ENCODE results near the gene FOXJ1.

FOXJ1 gene

DNA sequence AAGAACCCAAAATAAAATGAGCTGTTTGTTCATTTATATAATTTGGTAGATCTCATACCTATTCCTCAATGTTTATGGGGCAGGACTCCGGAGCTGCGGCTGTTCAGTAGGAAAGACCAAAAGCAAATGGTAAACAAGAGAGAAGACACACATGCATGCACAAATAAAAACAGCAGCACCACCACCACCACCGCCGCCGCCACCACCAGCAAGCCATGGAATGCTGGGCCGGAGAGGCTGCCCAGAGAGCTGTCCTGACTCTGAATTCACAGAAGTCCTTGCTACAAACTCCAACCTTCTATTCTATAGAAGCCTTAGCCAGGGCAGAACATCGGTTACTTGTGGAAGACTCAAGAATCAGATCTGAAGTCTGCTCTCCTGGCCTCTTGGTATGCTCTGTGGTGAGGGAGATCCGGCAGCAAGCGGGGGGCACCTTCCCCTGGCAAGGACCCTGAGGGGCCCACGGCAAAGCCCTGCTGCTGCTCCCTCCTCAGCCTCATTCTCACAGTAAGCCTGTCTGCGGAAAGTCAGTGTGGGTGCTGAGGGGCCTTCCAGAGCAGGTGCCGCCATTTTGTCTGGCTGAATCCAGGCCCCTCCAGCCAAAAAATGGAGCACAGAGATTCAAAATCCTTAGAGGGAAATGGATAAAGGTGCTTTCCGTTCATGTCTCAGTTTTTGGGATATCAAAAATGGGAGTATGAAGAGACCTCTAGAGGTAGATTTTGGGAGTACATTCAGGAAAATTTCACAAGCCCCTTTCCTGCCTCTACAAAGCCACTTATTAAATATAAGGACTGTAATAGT, 6.4 kb upstream of the FOXJ1 start:
- TF ChIP-seq, protein P1, sequence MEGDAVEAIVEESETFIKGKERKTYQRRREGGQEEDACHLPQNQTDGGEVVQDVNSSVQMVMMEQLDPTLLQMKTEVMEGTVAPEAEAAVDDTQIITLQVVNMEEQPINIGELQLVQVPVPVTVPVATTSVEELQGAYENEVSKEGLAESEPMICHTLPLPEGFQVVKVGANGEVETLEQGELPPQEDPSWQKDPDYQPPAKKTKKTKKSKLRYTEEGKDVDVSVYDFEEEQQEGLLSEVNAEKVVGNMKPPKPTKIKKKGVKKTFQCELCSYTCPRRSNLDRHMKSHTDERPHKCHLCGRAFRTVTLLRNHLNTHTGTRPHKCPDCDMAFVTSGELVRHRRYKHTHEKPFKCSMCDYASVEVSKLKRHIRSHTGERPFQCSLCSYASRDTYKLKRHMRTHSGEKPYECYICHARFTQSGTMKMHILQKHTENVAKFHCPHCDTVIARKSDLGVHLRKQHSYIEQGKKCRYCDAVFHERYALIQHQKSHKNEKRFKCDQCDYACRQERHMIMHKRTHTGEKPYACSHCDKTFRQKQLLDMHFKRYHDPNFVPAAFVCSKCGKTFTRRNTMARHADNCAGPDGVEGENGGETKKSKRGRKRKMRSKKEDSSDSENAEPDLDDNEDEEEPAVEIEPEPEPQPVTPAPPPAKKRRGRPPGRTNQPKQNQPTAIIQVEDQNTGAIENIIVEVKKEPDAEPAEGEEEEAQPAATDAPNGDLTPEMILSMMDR (IDR thresholded peaks at IDR 0.05; ENCODE audit: insufficient read depth, low read length, missing control alignments) = peak; percentile 33

DNA sequence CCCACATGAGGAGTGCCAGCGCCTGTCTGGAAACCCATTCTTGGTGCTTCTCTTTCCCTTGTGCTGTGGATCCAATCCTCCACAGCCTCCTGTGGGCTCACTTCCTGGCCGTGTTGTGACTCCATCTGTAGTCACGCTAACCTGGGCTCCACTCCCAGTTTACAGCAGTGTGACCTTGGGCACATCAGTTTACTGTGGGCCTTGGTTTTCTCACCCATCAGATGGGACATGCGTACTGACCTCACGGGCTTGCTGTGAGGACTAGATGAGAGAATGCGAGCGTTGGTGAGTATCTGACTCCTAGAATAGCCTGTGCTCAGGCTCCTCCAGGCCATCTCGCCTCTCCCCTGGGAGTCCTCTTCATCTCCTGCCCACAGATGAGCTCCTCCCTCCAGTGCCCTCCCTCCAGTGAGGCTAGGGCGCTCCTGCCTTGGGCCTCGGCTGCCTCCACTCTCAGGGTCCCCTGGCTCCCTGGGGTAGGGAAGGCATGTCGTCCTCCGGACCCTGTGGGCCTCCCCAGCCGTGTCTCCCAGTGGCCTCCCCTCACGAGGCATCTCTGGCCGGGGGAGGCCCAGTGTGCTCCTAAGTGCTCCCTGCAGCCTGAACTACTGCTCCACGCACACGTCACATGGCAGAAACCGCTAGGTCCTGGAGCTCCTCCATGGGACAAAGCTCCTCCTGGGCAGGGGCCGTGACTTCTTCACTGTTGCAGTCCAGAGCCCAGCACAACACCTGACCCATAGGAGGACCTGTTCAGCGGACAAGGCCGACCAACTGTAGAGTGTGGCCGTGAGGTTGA, 5.2 kb upstream of the FOXJ1 start:
- ChIA-PET POLR2A (no interaction called here), CTCF (interaction anchor here (0.7 to 3.2 kb wide), 17 partner anchors 12 to 143 kb away, joined by 3 to 27 read pairs (median 4); no protein-coding TSS in a partner anchor)
- TF ChIP-seq, protein P1 (IDR thresholded peaks at IDR 0.05; ENCODE audit: insufficient read depth, low read length, missing control alignments) = no peak
- DNase-seq (ENCODE audit: low read depth, low spot score) = no peak
- no peak overlapping the region for H3K4me3 ChIP-seq (ENCODE audit: low read depth, low read length)

More for the DNA sequence above, 6.4 kb upstream of the FOXJ1 start:
- ChIA-PET POLR2A (no interaction called here), CTCF (interaction anchor here (0.7 to 3.2 kb wide), 14 partner anchors 11 to 251 kb away, joined by 3 to 27 read pairs (median 4); no protein-coding TSS in a partner anchor)
- DNase-seq (ENCODE audit: low read depth, low spot score) = no peak
- no peak overlapping the region for H3K4me3 ChIP-seq (ENCODE audit: low read depth, low read length)

DNA sequence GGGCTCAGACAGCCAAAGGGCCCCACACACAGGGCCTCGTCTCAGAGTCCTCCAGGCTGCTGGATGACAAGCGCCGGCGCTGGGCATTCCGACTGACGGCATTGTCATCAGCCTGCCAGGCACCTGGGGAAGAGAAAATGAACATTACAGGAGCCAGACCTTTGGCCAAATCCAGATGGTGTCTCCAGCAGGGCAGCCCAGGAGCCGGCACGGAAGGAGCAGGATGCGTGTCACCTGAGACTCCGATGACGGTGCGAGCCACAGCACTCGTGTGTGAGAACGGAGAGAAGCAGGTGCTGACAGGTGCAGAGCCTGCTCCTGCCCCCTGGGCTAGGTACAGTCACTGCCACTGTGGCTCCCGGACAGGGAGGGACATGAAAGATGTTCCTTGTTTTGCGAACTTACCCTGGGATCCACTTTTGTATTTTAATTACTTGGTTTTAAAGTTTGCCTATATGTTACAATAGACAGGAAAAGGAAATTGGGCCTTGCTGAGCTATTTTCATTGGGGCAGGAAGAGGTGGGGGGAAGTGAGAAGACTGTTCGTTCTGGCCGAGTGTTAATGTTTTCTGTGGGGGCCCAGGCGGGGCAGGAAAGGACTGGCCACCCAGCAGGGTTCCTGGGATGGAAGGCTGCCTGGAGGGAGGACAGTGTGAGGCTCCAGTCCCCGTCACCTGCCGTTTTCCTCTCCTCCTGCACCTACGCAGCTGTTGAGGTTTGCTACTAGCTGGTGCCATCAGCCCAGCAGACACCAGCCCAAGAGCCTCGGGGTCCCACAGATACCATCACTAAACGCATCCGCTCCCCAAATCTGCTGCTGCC, 4.4 kb upstream of the FOXJ1 start:
- TF ChIP-seq, protein P1 (IDR thresholded peaks at IDR 0.05; ENCODE audit: insufficient read depth, low read length, missing control alignments) = no peak
- no peak overlapping the region for H3K4me3 ChIP-seq (ENCODE audit: low read depth, low read length)
- DNase-seq (ENCODE audit: low read depth, low spot score) = no peak
- ChIA-PET CTCF (interaction anchor here (0.9 to 3.2 kb wide), 11 partner anchors 13 to 134 kb away, joined by 3 to 27 read pairs (median 4); no protein-coding TSS in a partner anchor), POLR2A (no interaction called here)

DNA sequence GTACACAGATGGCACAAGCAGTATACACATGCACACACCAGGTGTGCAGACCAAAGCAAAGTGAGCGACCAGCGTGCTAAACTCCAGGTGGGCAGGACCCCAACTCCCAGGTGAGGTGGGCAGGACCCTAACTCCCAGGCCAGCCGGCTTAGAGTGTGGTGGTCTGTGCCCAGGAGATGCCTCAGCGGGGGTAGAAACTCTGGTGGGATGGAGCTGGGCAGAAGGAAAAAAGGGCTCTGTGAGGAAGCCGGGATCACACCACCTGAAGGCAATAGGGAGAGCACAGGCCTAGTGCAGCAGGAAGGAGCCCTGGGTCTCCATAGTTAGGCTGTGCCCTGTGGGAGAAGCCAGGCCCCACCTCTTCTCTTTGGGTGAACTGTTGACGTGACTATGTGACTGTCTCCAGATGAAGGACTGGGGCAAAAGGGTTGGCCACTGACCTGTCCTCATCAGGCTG, 1.6 kb upstream of the FOXJ1 start:
- ChIA-PET CTCF (interaction anchor here (0.6 to 3.1 kb wide), 13 partner anchors 8 to 256 kb away, joined by 3 to 26 read pairs (median 4); no protein-coding TSS in a partner anchor), POLR2A (no interaction called here)
- TF ChIP-seq, protein P1 (IDR thresholded peaks at IDR 0.05; ENCODE audit: insufficient read depth, low read length, missing control alignments) = no peak
- DNase-seq (ENCODE audit: low read depth, low spot score) = no peak
- H3K4me3 ChIP-seq (ENCODE audit: low read depth, low read length) = no peak overlapping the region

DNA sequence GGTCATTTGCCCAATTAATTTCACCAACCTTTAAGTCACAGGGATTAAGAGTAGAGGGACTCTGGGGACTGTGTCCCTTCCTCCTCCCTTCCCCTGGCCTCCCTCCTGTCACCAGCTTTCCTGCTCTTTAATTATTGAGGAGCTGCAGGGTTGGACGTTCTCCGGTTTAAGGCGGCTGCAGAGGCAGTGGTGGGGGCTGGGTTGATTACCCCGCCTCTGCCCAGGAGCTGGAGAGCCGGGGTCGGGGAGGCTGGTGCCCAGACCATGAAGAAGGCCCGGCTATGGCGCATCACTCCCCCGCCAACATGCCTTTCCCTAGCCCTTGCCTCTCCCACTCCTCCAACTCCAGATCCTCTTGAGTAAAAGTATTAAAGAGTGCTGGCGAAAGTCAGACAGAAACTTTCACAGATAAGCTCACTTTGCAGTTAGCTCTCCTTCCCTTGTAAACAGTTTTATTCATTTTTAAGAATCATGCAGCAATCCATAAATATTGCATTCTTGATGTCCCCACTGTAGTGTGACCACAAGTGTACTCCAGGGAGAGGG, 1.1 kb upstream of the FOXJ1 start:
- no peak overlapping the region for H3K4me3 ChIP-seq (ENCODE audit: low read depth, low read length)
- TF ChIP-seq, protein P1 (IDR thresholded peaks at IDR 0.05; ENCODE audit: insufficient read depth, low read length, missing control alignments) = no peak
- POLR2A ChIA-PET = no interaction called here
- CTCF ChIA-PET = interaction anchor here (0.9 to 3.1 kb wide), 12 partner anchors 9 to 256 kb away, joined by 3 to 26 read pairs (median 4); no protein-coding TSS in a partner anchor
- no peak for DNase-seq (ENCODE audit: low read depth, low spot score)
